Thoracic aorta (tissue), 2 donors: Measurements from ENCODE around the gene GLT6D1. TPM values are rescaled to one million over a fixed set of nuclear protein-coding genes. Genes with fewer than 3 reads are reported as not detected.

Source experiments
- ATAC-seq: fragments of 150-250 bp; one replicate; pipeline ENCODE4 v1.8.0; 2017; ENCODE audit warnings: low read depth; ENCODE audit not compliant: insufficient number of reproducible peaks, low FRiP score
- DNase-seq: peaks from one replicate; pipeline ENCODE4 v3.0.0-alpha.2; 2020; ENCODE audit warnings: low spot score
- H3K27ac ChIP-seq, 2 donors: fragments of 200-600 bp; sonication (generic); 1 replicate in 1 of 2; 2 replicates in 1 of 2; pipeline ENCODE4 v1.5.1; 2016; ENCODE audit warnings: mild to moderate bottlenecking in 2 of 2, moderate library complexity in 2 of 2
- H3K27me3 ChIP-seq: fragments of 200-600 bp; sonication (generic); replicated peaks from 2 replicates; pipeline ENCODE4 v1.6.0; 2016; ENCODE audit warnings: mild to moderate bottlenecking; ENCODE audit not compliant: insufficient read depth
- H3K36me3 ChIP-seq: fragments of 200-600 bp; sonication (generic); one replicate; pipeline ENCODE4 v1.5.1; 2016
- H3K4me1 ChIP-seq, 2 donors: fragments of 200-600 bp; sonication (generic); 1 replicate in 1 of 2; 2 replicates in 1 of 2; pipeline versions ENCODE4 v1.5.1 to v1.6.0; 2016; ENCODE audit warnings: low read depth in 2 of 2, mild to moderate bottlenecking in 1 of 2; ENCODE audit not compliant: control insufficient read depth in 1 of 2
- H3K4me3 ChIP-seq: fragments of 200-600 bp; sonication (generic); 2 replicates; pipeline ENCODE4 v1.5.1; 2016; ENCODE audit warnings: mild to moderate bottlenecking
- H3K9me3 ChIP-seq: fragments of 200-600 bp; sonication (generic); 2 replicates; pipeline ENCODE4 v1.5.1; 2016
- total RNA-seq, 2 donors: library from RNA; depleted of rRNA; stranded (reverse); fragments of >200 nt; gene quantifications; one replicate each; pipeline versions ENCODE4 v1.1.0 to v1.2.3, GENCODE V29; 2016
- TF ChIP-seq, protein P1 (sequence below): fragments of 200-600 bp; sonication (generic); IDR thresholded peaks from one replicate; pipeline ENCODE4 v1.5.1; 2019; ENCODE audit warnings: antibody characterized with exemption

Gene GLT6D1
- total RNA-seq, 2 donors from 2014 or later: not detected

DNA sequence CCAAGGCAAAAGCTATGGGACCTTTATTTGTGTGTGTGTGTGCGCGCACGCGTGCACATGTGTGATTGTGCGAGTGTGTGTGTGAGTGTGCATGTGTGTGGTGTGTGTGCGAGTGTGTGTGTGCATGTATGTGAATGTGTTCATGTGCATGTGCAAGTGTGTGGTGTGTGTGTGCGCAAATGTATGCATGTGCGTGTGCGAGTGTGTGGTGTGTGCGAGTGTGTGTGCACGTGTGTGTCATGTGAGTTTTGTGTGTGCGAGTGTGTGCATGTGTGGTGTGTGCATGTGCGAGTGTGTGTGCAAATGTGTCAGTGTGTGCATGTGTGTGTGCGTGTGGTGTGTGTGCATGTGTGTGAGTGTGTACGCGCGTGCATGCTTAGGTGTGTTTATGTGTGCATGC is 11.1 kb upstream of the GLT6D1 start:
- no peaks in the 10 kb centered on the region for H3K4me1 ChIP-seq
- H3K4me3 ChIP-seq: no peak overlapping the region
- TF ChIP-seq, protein P1, sequence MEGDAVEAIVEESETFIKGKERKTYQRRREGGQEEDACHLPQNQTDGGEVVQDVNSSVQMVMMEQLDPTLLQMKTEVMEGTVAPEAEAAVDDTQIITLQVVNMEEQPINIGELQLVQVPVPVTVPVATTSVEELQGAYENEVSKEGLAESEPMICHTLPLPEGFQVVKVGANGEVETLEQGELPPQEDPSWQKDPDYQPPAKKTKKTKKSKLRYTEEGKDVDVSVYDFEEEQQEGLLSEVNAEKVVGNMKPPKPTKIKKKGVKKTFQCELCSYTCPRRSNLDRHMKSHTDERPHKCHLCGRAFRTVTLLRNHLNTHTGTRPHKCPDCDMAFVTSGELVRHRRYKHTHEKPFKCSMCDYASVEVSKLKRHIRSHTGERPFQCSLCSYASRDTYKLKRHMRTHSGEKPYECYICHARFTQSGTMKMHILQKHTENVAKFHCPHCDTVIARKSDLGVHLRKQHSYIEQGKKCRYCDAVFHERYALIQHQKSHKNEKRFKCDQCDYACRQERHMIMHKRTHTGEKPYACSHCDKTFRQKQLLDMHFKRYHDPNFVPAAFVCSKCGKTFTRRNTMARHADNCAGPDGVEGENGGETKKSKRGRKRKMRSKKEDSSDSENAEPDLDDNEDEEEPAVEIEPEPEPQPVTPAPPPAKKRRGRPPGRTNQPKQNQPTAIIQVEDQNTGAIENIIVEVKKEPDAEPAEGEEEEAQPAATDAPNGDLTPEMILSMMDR: no peak
- H3K36me3 ChIP-seq: no peaks in the 10 kb centered on the region
- ATAC-seq (no peak), DNase-seq (no peak)
- peaks cover 19% of the 10 kb centered on the region for H3K9me3 ChIP-seq
- H3K27ac ChIP-seq: no peak overlapping the region
- H3K27me3 ChIP-seq: no peaks in the 10 kb centered on the region

DNA sequence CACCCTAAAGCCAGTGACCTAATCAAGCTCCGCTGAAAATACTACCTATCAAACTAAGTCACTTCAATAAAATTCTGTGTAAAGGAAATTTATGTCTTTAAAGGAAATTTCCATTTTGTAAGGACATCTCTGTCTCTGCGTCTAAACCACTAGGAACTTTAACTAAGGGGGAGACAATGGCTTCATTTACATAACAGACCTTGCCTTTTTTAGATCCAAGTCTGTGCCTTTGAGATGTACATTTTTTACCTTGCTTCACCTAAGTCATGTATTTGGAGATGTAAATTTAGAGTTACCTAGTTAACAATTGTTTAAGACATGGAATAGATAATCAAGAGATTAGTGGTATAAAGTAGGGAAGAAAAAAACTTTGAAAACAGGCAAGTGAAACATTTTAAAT is 10.2 kb upstream of the GLT6D1 start:
- no peak for ATAC-seq
- H3K27ac ChIP-seq: no peak overlapping the region
- H3K9me3 ChIP-seq: peaks cover 25% of the 10 kb centered on the region
- H3K27me3 ChIP-seq: no peaks in the 10 kb centered on the region
- TF ChIP-seq, protein P1: no peak
- H3K36me3 ChIP-seq: no peaks in the 10 kb centered on the region
- H3K4me3 ChIP-seq: no peak overlapping the region
- DNase-seq: no peak
- H3K4me1 ChIP-seq: no peaks in the 10 kb centered on the region

DNA sequence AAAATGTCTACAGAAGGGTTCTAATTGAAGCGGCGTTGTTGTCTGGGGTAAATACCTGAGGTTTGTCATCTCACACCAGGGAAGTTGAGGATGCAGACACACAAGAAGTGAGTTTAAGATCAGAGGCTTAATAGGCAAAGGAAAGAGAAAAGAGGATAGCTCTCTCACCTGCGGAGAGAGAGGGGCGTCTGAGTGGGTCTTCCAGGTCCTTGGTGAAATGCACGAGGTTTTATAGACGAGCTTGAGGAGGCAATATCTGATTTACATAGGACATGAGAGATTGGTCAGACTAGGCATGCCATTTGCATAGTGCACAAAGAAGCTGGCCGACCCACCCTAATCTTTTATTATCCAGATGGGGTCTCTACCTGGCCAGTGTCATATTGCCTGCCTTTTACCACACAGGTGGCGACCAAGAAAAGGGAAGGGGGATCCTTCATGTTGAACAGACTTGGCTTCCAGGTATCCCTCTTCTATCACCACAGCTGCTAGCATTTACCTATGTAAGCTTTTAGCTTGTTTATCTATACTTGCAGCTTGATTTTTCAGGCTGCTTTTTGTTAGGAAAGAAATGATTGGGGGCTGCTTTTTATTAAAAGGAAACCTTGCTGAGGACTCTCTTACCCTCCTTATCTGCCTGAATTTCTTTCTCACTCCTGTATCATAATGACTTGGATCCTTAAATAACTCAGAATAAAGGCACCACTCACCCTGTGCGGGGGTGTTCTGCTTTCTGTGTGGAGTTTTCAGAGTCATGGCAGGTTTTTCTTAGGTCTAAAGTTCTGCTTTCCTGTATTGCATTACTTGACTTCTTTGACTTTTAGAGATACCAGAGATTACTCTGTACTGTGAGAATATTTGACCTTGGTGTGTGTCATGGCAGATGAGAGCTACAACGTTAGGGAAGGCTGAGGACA is 9.4 kb upstream of the GLT6D1 start:
- TF ChIP-seq, protein P1: no peak
- Histone ChIP-seq H3K9me3 (peaks cover 29% of the 10 kb centered on the region), H3K4me1 (no peaks in the 10 kb centered on the region), H3K27ac (no peak overlapping the region), H3K4me3 (no peak overlapping the region), H3K27me3 (no peaks in the 10 kb centered on the region), H3K36me3 (no peaks in the 10 kb centered on the region)
- DNase-seq (no peak), ATAC-seq (no peak)

DNA sequence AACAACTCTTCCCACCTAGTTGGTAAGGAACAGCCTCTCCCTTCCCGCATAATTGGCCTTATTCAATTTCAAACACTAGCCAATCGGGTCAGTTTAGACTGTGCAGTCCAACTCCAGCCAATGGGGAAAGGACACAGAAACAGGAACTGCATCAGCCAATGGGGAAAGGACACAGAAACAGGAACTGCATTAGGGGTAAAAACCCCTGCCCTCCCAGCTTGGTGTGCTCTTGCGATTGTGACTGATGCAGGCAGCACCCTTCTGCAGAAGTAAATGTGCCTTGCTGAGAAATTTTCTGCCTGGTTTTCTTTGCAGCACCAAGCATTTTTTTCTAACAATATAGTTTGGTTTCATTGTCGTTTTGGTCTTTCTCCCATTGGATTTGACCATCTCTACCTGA is 8.5 kb upstream of the GLT6D1 start:
- peaks cover 29% of the 10 kb centered on the region for H3K9me3 ChIP-seq
- DNase-seq: no peak

DNA sequence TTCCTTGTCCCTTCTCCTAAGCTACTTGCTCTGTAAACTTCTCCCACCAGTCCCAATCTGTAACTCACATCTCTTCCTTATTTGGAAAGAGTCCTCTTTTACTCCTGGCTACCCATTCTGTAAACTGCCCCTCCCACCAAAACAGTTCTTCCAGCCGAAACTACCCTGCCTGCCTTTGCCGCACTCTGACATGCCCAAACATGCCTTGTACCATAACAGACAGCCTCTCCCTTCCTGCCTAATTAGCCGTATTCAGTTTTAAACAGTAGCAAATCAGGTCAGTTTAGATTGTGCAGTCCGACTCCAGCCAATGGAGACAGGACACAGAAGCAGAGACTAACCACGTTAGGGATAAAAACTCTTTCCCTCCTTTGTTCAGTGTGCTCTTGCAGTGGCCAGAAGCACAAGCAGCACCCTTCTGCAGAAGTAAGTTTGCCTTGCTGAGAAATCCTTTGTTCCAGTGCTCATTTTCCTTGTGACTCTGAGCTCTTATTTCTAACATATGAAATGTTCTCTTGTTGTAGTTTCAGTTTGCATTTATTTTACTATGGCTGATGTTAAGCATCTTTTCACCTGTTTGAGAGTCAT is 5.4 kb upstream of the GLT6D1 start:
- no peak for DNase-seq
- Histone ChIP-seq H3K27me3 (no peaks in the 10 kb centered on the region), H3K4me1 (no peaks in the 10 kb centered on the region), H3K27ac (no peak overlapping the region), H3K9me3 (peaks cover 29% of the 10 kb centered on the region), H3K36me3 (no peaks in the 10 kb centered on the region), H3K4me3 (no peak overlapping the region)
- ATAC-seq: no peak
- TF ChIP-seq, protein P1: no peak

More for the DNA sequence above, 8.5 kb upstream of the GLT6D1 start:
- no peaks in the 10 kb centered on the region for H3K4me1 ChIP-seq
- no peaks in the 10 kb centered on the region for H3K27me3 ChIP-seq
- TF ChIP-seq, protein P1: no peak
- no peak overlapping the region for H3K4me3 ChIP-seq
- H3K36me3 ChIP-seq: no peaks in the 10 kb centered on the region
- ATAC-seq: no peak
- no peak overlapping the region for H3K27ac ChIP-seq
